Stimulated activated CD8-positive, alpha-beta memory T cell treated with anti-CD3 and anti-CD28 coated beads, Interleukin-15, amount 100 ng/mL, for 24 hours (primary cell): ENCODE data around the gene DHX30.

Experiments used
- DNase-seq: peaks from one replicate; pipeline ENCODE4 v3.0.0-alpha.2; 2020; ENCODE audit warnings: low read depth

The DHX30 gene

DNA sequence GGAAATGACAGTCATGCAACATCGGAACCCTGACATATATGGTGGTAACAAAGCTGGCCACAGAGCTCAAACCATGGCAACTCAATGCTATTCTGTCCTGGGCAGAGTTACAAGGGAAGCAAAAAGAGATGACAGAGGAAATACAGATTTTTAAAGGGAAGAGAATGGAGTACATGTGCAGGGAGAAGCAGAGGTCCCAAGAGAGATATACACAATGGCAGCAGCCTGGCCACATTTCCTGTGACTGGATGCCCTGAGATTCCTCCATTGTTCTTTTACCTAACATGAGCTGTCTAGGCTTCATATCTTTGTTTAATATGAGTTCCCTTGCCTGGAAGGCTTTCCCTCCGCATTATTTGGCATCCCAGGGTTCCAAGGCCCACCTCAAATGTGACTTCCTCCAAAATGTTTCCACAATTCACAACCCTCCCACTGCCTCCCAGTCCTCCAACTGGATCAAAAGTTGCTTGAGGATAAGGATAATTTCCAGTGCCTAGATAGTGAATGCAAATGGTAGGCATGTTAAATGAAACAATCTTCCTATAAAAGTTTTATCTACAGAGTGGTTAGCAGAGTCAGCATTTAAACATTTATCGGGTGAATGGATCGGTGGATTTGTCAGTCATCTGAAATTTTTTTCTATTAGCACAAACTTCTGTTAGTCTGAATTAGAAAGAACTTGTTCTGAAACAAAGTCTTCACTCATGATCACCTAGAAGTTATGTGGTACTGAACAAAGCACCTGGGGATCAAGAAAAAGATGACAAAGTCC lies 86.2 kb downstream of the DHX30 start:
- DNase-seq, result no peak

DNA sequence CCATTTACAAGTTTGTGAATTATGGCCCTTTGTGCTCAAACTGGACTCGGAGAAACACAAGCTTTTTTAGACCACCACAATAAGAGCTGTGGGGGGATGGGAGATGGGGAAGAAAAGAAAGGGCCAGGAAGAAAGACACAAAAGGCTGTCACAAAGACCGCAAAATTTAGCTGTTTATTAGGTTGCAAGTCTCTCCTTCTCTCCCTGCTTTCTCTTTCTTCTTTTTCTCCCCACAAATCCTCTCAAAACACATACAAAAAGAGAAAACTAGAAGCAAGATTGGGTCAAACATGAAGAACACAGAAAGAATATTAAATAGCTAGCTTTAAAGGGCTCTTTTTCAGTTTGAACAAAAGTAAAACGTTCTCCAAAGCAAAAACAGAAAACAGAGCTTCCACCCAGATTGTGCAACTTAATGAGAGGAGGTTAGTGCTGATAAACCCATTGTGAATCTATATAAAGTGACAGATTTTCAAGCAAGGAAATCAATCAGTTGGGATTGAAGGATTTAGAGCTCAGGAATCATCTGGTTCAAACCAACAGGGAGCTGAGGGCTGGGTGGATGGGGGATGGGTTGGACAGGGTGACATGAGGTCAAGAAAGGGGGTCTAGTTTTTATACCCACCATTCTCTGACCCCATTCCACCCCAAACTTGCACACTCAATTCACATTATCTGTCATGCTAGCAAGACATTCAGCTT lies 87.3 kb downstream of the DHX30 start:
- no peak for DNase-seq

DNA sequence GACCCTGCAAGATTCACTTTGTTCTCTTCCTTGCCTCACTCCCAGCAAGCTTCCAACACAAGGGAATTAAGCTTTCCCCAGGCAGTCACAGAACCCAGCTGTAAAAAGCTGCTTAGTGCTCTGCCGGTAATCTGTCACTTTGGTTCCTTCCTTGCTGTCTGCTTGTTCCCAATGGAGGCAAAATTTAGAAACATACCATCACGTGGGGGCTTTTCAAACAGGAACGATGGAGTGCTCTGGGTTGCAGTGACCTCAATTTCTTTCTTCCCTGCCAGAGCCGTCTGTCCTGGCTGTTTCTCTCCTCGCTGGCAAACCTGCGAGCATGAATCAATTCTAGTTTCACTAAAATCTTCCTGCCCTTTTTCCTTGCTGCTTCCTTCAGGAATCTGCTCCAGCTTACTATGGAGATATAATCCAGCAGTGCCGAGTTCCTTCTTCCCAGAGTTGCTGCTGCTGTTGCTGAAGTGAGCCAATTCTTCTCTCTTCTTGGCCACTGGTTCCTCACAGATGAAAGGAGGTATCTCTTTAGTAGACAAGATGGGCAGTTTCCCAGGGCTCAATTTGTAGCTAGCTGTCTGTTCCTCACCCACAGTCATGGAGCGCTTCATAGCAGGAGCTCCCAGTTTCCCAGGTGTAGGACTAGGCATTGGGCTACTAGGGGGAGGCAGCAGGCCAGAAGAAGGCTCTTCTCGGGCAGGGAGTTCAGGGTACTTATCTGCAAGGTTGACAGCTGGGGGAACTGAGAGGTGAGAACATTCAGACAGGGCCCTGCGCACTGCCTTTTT lies 88.1 kb downstream of the DHX30 start:
- DNase-seq, result no peak

DNA sequence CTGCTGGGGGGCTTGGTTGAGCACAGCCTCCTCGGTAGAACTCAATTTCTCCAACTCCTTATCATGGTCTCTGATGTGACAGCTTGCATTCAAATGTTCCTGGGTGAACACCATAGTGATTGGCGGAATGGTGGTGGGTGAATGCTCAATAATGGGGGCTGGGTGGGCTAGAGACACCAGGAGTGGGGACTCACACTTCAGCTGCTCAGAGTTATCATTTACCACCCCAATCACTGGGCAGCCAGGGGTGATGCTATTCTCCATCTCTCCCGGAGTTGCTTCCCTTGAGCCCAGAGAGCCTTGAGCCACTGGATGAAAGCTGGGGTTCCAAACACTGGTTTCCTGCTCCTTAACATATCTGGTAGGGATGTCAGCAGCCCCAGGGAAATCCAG lies 88.7 kb downstream of the DHX30 start:
- DNase-seq, result no peak

DNA sequence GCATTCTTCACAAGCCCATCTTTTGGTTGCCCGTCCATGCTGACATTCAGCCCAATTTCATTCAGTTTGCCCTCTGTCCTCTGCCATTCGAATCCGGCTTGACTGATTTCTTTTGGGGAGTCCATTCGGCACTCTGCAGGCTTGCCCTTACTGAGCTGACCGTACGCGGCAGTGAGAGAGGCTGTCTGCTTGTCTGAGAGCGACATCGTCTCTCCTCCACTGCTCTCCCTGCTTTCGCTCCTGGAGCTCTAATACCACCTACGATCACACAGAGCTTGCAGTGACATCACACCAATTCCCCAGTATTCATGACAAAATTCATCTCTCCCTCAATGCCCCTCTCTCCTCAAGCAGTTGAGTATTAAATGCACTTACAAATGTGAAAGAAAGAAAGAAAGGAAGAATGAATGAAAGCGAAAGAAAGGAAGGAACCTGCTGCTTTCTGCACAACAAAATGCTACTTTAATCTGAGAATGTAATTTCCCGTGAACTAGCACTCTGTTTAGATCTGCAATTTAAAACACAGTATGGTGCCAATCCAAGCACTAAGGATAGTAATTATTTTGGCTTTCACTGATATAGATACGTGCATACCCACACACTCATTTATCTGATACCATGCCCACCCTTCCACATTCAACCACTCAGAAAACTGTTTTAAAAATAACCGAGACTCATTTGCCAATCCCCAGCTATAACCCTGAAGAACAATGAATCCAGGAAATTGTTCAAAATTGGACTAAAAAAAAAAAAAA lies 89.5 kb downstream of the DHX30 start:
- DNase-seq, result no peak

DNA sequence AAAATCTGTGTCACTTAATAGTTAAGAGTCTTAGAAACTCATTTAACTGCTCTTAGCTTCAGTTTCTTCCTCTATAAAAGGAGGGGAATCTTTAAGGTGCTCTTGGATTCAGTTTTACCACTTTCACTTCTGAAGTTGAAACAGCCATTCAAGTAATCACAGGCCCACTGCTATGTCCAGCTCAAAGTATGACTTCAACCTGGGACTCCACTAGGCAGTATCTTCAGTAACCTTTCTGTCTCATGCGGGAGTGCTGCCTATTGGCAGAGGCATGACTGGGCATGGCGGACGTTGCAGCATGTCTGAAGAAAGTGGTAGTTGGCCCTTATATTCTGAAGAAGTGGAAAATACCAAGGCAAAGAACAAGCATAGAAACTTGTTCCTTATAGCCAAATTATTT lies 92.3 kb downstream of the DHX30 start:
- DNase-seq, result no peak

DNA sequence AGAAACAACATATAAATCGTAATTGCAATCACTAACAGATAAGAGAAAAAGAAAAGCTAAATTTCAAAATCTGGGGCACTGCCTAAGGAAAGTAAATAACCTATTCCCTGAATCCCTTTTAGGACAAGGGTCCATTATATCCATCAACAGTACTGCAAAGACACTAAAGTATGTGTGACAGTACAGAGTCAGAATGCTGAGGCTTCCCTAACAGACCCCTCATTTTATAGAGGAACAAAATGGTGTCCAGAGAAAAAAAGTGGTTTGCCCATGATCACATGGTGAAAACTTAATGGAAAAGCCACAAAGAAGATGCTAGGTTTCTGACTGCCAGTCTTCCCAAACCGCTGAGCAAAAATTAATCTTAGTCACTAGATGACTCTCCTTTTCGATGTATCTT lies 93.8 kb downstream of the DHX30 start:
- DNase-seq, result no peak

DNA sequence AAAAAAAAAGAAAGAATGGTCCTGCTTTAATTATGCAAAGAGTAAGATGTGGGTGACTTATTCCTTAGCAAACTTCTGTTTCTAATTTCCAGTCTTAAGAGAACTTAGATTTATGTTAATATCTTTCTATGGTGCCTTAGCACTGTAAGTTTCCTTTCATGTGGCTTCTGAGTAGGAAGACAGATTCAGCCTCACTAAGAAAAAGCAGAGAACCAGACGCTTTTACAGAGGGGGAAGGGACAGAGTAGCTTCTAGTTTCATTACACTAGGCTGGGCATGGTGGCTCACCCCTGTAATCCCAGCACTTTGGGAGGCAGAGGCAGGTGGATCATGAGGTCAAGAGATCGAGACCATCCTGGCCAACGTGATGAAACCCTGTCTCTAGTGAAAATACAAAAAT lies 95.0 kb downstream of the DHX30 start:
- DNase-seq, result no peak

DNA sequence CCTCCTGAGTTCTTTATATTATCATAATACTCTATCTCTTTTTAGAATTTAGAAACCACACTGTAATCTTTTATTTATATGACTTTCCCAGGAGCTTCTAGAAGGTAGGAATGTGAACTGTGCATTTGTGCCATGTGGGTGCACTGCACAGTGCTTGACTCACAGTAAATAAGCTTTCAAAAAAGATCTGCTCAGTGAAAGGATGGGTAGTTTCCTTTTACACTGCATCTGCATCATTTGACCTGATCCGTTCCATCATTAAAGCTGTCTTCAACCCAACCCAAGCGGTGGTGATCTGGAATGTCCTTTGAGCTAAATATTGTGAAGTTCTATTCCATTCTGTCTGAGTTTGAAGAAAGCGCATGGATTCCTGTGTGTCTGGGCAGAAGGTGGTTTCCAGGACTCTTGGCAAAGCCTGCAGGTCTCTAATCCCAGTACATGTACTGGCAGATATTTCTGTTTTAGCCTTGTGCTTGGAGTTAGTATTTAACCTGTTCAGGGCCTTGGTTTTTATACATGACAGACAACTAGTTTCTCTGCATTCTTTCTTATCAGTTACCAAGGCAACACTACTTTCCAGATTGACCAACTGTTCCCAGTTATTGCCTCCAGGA lies 96.7 kb downstream of the DHX30 start:
- DNase-seq, result no peak
